HG02588 (cell line): Measurements from ENCODE around the gene DRD5.
"Not testable (repeated sequence)": the region's sequence is repeated elsewhere in the genome, so short reads cannot be mapped to it uniquely, and the experiment has no call there.

ENCODE experiments used
- ATAC-seq: cut with Tn5 transposase; IDR thresholded peaks from one replicate; pipeline ENCODE4 v1.9.1; 2021; ENCODE audit warnings: mild to moderate bottlenecking, moderate library complexity; ENCODE audit not compliant: unreplicated experiment

The DRD5 gene

DNA sequence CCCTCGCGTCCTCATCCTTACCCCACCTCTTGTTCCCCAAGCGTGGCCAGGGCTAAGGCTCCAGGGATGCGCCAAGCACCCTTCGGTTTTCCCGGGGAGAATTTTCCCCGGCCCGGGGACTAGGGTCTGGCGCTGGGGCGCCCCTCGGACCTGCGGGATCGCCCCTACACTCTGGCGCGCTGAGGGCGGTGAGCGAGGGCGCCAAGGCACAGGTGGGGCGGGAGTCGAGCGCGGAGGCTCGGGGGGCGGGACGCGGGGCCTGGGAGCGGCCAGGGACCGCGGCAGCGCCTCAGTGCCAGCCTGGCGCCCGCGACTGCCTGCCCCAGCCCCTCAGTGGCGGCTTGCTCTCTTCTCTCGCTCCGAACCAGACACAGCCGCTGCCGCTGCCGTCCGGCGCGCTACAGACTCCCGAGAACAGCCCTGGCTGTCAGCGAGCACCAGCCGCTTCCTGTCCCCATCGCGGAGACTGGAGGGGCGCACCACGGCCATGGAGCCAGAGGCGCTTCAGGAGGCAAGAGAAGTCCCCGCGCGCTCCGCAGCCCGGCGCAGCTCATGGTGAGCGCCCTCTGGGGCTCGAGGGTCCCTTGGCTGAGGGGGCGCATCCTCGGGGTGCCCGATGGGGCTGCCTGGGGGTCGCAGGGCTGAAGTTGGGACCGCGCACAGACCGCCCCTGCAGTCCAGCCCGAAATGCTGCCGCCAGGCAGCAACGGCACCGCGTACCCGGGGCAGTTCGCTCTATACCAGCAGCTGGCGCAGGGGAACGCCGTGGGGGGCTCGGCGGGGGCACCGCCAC, at the start of gene DRD5:
Gene DRD5 (plus strand): TSS at position 292 of the 793 bp plus-strand sequence. CDS start 396 bp downstream, at position 688.
- ATAC-seq: no peak

DNA sequence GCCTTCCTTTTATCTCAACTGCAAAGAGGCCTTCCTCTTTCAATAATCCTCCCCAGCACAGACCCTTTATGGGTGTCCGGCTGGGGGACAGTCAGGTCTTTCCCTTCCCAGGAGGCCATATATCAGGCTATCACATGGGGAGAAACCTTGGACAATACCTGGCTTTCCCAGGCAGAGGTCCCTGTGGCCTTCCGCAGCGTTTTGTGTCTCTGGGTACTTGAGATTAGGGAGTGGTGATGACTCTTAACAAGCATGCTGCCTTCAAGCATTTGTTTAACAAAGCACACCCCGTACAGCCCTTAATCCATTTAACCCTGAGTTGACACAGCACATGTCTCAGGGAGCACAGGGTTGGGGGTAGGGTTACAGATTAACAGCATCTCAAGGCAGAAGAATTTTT, 49.2 kb upstream of the DRD5 start:
- ATAC-seq: not testable (repeated sequence)

DNA sequence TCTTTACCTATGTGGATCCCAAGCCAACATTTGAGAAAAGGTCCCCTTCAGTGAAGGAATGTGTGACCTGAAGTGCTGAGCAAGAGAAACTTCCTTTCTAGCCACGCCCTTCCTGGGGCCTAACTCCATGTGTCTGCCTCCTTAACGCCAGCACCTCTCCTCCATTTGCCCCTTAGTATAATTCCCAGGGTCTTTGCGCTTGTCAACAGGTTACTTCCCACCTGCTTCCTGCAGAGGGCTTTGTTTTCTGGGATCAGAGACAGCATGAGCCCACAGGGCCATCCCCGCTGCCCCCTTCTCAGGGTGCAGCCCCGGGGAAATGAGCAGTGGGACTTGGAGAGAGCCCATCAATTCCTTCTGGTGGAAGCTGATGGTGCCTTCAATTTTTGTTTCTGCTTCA, 45.9 kb upstream of the DRD5 start:
- no peak for ATAC-seq

DNA sequence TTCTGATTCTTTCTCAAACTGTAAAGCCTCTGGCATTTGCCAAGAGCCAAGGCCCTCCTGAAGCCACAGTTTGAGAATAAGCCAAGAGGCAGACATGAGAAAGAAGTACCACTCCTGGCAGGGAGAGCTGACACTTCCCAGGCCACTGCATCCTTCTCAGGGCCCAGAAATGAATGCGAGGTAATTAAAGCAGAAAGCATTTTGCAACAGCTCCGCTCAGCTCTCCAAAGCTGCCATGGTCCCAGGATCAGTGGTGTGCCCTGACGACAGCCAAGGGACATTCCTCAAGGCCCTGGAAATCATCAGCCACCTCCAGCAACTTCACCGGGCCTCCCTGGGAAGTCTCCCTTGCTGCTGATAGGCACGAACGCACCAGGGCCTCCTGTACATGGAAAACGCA, 44.2 kb upstream of the DRD5 start:
- ATAC-seq: not testable (repeated sequence)

DNA sequence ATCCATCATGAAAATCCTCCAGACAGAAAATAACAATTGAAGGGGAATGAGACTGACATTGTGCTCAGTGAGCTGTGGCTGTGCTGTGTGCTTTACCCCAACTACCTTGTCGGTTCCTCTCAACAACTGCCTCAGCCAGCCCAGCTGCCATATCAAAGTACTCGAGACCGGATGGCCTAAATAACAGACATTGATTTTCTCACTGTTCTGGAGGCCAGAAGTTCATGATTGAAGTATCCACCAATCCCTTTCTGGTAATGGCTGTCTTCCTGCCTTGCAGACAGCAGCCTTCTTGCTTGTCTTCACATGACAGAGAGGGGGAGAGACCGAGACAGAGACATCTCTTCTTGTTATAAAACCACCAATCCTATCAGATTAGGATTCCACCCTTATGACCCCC, 37.6 kb upstream of the DRD5 start:
- not testable (repeated sequence) for ATAC-seq

DNA sequence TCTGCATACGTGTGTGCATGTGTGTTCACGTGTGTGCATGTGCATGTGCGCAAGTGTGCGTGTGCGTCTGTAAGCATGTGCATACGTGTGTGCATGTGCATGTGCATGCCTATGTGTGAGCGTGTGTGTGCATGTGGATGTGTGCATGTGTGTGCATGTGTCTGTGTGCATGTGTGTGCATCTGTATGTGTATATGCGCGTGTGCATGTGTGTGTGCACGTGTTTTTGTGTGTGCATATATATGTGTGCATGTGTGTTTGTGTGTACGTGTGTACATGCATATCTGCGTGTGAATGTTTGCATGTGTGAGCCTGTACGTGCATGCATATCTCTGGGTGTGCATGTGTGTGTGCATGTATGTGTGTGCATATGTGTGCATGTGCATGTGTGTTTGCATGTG, 35.7 kb upstream of the DRD5 start:
- ATAC-seq: no peak

DNA sequence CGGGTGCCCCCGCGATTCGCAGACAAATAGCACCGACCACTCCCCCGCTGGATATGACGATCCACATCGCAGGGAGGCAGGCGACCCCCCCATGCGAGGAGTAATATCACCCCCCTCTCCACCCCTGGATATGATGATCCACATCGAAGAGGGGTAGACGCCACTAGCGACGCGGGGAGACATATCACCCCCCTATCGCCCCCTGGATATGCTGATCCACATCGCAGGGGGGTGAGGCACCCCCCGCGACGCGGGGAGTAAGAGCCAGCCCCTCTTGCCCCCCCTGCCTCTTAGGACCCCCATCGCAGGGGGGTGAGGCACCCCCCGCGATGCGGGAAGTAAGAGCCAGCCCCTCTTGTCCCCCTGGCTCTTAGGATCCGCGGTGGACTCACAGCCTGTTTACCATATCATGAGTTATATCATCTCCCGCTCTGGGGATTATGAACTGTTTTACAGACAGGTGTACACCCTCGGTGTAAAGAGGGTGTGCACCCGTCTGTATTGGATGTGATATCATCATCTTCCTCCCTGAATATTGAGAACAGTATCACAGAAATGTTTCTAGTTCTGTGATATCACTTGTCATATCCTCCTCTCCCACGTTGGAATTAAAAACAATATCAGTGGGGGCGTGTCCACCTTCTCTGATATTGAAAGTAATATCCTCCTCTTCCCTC, 22.7 kb upstream of the DRD5 start:
- ATAC-seq: no peak

DNA sequence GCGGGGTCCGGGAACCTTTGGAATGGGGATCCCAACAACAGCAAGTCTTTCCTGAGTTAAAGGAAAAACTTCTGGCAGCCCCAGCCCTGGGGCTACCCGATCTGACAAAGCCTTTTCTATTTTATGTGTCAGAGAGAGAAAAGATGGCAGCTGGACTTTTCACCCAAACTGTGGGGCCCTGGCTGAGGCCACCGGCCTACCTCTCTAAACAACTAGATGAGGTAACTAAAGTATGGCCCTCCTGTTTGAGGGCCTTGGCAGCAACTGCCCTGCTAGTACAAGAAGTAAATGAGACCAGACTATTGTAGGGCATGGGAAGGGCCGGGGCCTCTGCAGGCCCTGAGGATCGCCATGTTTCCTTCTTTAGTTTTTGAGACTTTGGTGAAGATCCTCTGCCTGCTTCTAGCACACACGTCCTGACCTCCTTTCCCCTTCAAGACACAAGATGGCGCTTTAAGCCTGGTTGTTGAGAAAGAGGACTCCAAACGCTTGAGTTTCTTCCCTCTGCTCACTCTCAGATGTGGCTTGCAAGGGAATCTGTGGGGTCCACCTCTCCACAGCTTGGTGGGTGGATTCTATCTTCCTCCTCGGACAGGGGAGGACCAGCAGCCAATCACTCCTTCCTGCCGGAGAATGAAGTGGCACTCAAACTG, 18.5 kb upstream of the DRD5 start:
- no peak for ATAC-seq

DNA sequence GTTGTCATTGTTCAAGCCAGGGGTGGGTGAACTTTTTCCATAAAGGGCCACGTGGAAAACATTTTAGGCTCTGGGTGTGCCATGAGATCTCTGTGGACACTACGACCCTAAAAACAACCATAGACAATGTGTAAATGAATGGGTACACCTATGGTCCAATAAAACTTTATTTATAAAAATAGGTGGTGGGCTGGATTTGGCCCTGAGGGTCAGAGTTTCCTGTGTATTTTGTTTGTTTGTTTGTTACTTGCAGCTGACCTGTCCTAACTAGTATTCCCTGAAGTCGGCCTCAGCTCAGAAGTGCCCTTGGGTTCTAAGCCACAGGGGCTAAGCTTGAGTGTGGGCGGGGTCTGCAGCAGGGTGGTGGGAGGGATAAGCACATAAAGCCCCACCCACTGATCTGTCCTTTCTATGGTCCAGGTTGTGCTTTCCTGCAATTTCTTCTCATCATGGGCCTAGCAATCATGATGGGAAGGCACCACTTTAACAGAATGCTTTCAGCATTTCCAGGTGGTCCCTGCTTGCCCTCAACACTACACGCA, 17.2 kb upstream of the DRD5 start:
- ATAC-seq: no peak

DNA sequence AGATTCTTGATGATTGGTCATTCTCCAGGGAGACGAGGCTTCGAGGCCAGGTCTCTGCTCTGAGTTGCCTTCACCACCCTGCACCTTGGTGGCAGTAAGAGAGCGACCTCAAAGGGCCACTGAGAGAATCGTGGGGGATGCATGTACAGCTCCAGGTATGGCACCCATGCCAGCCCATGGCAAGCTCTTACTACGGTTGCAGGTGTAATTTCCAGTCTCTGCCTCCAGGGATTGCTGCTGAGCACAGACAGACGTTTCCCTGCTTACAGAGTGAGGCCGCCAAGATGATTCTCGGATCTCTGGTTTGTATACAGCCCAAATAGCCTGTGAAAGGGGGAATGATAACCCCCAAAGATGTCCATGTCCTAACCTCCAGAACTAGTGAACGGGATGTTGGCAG, 16.3 kb upstream of the DRD5 start:
- no peak for ATAC-seq

DNA sequence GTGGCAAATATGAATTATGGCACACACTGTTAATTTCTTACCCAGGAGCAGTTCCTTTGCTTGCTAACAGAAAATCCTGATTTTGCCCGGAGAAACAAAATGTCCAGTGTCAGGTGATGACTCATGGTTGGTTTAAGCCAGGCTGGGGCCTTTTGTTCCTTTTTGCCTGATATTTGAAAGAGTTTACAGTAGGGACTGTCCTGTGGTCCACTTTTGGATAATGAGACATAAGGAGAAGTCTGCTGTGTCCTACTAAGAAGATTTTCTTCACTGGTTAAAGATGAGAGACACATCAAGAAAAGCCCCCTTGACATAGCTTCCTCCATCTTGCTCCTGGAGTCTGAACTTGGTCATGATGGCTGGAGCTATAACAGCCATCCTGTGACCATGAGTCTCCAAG, 12.1 kb upstream of the DRD5 start:
- no peak for ATAC-seq

DNA sequence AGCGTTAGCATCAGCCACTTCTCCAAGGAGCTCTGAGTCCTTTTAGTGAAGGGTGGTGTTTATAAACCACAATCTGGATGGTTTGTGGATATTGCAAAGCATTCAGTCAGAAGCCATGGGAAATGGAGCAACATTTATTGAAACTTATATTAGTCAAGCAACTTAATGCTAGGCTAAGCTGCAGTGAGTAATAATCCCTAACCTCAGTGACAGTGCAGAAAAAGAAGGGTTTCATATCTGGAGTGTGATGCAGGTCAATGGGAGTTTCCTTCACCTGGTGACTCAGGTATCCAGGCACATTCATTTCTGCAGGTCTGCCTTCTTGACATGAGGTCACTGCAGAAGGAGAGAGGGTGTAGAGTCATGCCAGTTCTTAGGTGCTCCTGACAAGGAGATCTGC, 10.4 kb upstream of the DRD5 start:
- ATAC-seq: no peak

DNA sequence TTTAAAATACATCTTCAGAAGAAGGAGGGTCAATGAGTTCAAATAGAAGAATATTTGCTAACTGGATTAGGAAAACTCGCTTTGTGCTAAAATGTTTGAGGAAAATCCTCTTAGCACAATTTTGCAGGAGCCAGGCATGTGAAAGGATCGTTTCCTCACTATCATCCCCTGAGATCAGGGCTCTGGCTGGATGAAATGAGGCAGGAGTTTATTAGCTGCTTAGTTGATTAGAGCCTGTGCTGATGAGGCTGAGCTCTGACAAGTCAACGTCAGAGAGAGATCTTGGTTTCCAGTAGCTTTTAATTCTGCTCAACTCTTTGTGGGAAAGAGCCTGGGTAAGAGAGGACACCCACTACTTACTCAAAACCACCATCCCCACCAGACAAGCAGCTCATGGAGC, 8.0 kb upstream of the DRD5 start:
- no peak for ATAC-seq

DNA sequence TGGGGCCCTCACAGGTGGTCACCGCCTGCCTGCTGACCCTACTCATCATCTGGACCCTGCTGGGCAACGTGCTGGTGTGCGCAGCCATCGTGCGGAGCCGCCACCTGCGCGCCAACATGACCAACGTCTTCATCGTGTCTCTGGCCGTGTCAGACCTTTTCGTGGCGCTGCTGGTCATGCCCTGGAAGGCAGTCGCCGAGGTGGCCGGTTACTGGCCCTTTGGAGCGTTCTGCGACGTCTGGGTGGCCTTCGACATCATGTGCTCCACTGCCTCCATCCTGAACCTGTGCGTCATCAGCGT, 652 bp downstream of the DRD5 start:
- no peak for ATAC-seq

DNA sequence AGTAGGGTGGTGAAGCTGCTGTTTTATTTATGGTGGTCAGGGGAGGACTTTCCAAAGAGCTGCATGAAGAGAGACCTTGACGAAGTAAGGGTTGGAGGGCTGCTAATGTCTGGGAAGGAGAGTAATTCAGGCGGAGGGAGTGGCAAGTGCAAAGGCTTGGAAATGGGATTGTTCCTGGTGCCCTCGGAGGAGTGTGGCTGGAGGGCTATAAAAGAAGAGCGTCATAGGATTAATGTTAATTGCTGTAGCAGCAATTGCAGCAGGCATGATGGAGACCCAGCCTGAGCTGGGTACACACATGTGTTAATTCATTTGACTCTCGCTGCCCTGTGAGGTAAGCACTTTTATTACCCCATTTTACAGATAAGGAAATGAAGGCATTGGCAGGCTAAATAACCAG, 4.5 kb downstream of the DRD5 start:
- ATAC-seq: not testable (repeated sequence)

DNA sequence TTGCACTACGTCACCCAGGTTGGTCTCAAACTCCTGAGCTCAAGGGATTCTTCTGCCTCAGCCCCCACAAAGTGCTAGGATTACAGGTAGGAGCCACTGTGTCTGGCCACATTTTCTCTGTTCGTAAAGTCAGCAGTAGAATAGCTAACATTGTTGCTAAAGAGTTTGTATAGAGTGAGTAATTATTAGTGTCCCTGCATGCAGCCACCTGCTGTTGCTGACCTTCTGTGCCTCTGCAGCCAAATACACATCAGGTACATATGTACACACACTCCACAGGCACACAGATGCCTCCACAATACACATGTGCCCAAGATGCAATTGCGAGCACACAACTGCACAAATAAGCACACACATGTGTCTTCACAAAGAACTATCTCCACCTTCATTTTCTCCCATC, 10.9 kb downstream of the DRD5 start:
- no peak for ATAC-seq

DNA sequence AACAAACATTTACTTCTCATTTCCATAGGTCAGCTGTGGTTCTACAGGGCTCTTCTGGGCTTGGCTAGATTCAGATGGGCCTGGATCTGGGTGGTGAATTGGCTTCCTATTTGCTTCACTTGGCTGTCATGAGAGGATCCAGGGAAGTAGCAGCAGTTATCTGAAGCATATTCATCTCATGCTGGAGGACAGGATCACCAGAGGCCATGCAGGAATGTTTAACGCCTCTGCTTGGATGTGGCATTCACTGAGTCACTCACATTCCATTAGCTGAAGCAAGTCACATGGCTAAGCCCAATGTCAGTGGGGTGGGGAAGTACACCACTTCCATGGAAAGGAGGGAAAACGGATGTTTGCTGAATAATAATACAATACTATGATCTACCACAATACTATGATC, 15.2 kb downstream of the DRD5 start:
- ATAC-seq: not testable (repeated sequence)

DNA sequence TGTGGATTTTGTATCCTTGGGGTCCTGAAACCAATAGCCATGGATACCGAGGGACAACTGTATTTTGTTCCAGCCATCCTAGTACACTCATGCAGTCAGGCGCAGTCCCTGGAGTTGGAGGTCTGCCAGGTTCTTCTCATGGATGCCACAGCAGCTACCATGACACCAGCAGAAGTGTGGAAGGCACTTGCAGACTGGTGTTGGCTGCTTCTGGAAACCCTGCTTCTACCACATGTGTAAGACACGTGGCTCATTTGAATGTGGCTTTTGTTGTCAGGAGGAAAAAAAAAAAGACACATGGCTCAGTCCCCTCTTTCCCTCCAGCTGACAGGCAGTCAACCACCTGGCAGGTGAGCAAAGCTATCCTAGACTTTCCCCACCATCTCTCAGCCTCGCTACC, 19.4 kb downstream of the DRD5 start:
- no peak for ATAC-seq

DNA sequence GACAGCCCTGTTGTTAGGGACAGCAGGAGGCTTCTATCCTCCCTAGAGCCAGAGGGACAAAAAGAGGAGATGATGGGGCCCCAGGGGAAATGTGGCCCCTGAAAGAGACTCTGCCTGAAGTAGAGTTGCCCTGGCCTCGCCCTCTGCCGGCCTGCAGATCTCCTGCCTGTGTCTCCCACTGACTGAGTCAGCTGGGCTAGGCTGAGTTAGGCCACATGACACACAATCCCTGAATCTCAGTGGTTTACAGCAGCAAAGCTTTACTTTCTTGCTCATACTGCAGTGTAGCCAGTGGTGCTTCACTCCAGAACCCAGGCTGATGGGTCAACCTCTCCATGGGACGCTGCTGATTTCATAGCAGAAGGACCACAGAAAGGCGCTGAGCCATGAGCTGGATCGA, 23.5 kb downstream of the DRD5 start:
- no peak for ATAC-seq

DNA sequence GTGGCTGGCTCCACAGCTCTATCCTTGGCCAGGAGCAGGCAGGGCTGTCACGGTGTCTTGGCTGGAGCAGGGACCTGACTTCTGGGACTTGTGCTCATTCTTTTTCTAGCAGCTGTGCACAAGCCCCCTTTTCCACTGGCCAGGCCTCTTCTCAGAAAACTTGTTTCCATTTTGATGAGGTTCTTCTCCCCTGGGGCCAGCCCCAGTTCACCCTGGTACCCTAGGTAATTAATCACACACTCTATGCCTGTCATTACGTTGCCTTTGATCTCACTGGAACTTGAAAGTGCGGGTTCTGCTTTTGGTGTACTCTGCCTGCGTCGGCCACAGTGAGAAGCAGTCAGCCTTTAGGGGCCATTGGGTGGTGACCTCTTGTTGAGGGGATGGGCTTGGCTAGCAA, 26.6 kb downstream of the DRD5 start:
- no peak for ATAC-seq

DNA sequence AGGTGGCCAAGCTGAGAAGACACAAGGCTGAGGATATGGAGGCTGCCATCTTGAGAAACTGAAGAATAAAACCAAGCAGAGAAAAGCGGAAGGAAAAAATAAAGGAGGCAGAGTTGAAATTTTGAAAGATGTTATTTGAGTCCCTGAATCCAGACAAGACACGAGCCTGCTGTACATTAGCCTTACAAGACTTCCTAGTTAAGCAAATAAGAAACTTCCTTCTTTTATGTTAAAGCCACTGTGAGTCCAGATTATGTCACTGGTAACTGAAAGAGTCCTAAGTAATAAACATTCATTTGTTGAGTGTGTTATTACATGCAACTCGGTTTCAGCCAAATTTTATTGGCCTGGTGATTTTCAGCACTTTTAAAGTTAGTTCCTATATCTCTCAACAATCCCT, 30.4 kb downstream of the DRD5 start:
- no peak for ATAC-seq
